A673 (cell line): ENCODE data around the gene NAV2. TPM values are rescaled to one million over a fixed set of nuclear protein-coding genes. Genes with fewer than 3 reads are reported as not detected.

Experiments
- BruUV-seq: library from RNA; stranded (reverse); fragments of 400-500 nt; replicated peaks from 2 replicates; lab custom pipeline; 2021; lab: Mats Ljungman, UMichigan
- CTCF ChIA-PET: fragments of 300-600 bp; sonication (Branson Sonifier 250); formaldehyde crosslinking; loops from one replicate; lab custom pipeline; 2022; ENCODE audit warnings: antibody characterized with exemption; lab: Charles Lee
- POLR2A ChIA-PET: fragments of 300-600 bp; sonication (Branson Sonifier 250); formaldehyde crosslinking; loops from one replicate; lab custom pipeline; 2022; ENCODE audit warnings: antibody characterized with exemption; ENCODE audit not compliant: low non-redundant PET; lab: Charles Lee
- DNase-seq: peaks from one replicate; pipeline ENCODE4 v3.0.0-alpha.2; 2015; ENCODE audit warnings: low spot score
- H3K27ac ChIP-seq: fragments of 200-600 bp; sonication (generic); 2 replicates; pipeline ENCODE4 v1.5.1; 2016; ENCODE audit warnings: mixed run types, low read depth, mild to moderate bottlenecking, mixed read lengths, antibody characterized with exemption, low read length; ENCODE audit not compliant: poor library complexity, severe bottlenecking
- H3K27me3 ChIP-seq: fragments of 200-600 bp; sonication (generic); replicated peaks from 2 replicates; pipeline ENCODE4 v1.6.1; 2017; ENCODE audit warnings: mixed run types, low read depth, mild to moderate bottlenecking, mixed read lengths, antibody characterized with exemption, low read length; ENCODE audit not compliant: insufficient read depth, poor library complexity
- H3K36me3 ChIP-seq: fragments of 200-600 bp; sonication (generic); 2 replicates; pipeline ENCODE4 v1.6.1; 2016; ENCODE audit warnings: mixed run types, mild to moderate bottlenecking, mixed read lengths, antibody characterized with exemption, low read length; ENCODE audit not compliant: insufficient read depth, poor library complexity, severe bottlenecking
- H3K4me1 ChIP-seq: fragments of 200-600 bp; sonication (generic); 2 replicates; pipeline ENCODE4 v1.6.1; 2017; ENCODE audit warnings: mixed run types, mild to moderate bottlenecking, mixed read lengths, antibody characterized with exemption, low read length; ENCODE audit not compliant: insufficient read depth, poor library complexity, severe bottlenecking
- H3K4me3 ChIP-seq: fragments of 200-600 bp; sonication (generic); 2 replicates; pipeline ENCODE4 v1.5.1; 2016; ENCODE audit warnings: low read depth, mixed run types, mild to moderate bottlenecking, mixed read lengths, low read length; ENCODE audit not compliant: poor library complexity, severe bottlenecking
- H3K9me3 ChIP-seq: fragments of 200-600 bp; sonication (generic); 2 replicates; pipeline ENCODE4 v1.6.1; 2016; ENCODE audit warnings: mixed run types, low read depth, mild to moderate bottlenecking, mixed read lengths, antibody characterized with exemption, low read length; ENCODE audit not compliant: poor library complexity, severe bottlenecking
- CTCF ChIP-seq: fragments of 300-800, 200-600 bp; sonication (generic); conservative IDR thresholded peaks from 2 replicates; pipeline ENCODE4 v1.5.1; 2017; ENCODE audit warnings: low read depth, mild to moderate bottlenecking, antibody characterized with exemption, low read length, moderate library complexity, mixed read lengths
- EZH2 ChIP-seq: fragments of 200-600 bp; sonication (generic); IDR thresholded peaks from 2 replicates; pipeline ENCODE4 v1.6.1; 2017; ENCODE audit warnings: borderline replicate concordance, low read depth, mild to moderate bottlenecking, mixed read lengths, antibody characterized with exemption, low read length; ENCODE audit not compliant: poor library complexity, severe bottlenecking
- intact Hi-C: fragments of 100-400 bp; cut with micrococcal nuclease; formaldehyde crosslinking; loops from one replicate; pipeline ENCODE4 v1.10.0; 2022; ENCODE audit not compliant: unreplicated experiment
- total RNA-seq: library from RNA; stranded (reverse); gene quantifications from 2 replicates; pipeline ENCODE4 v1.2.3, GENCODE V29; 2021

The NAV2 gene
- total RNA-seq, 1 experiment from 2014 or later, result not detected

- H3K27me3 ChIP-seq, result no peaks in the 10 kb centered on the region
- POLR2A ChIA-PET, result no interaction called here
- CTCF ChIA-PET, result no interaction called here
Measured at GRCh38 chr11:20088397-20089225, 376.0 kb downstream of the NAV2 start.

GRCh38 chr11:20089367-20089766 lies 376.7 kb downstream of the NAV2 start:
- Histone ChIP-seq H3K36me3 (no peaks in the 10 kb centered on the region), H3K9me3 (no peaks in the 10 kb centered on the region), H3K27ac (no peak overlapping the region), H3K4me1 (no peaks in the 10 kb centered on the region), H3K4me3 (no peak overlapping the region), H3K27me3 (no peaks in the 10 kb centered on the region)
- ChIA-PET CTCF (no interaction called here), POLR2A (no interaction called here)
- intact Hi-C loops, result no loop called here
- BruUV-seq, result no TSS peak
- TF ChIP-seq CTCF (no peak), EZH2 (no peak)
- no peak for DNase-seq

More at GRCh38 chr11:20088397-20089225, 376.0 kb downstream of the NAV2 start:
- no peak overlapping the region for H3K27ac ChIP-seq
- H3K36me3 ChIP-seq, result no peaks in the 10 kb centered on the region
- TF ChIP-seq CTCF, result no peak
- TF ChIP-seq EZH2, result no peak
- no peaks in the 10 kb centered on the region for H3K9me3 ChIP-seq
- intact Hi-C loops, result no loop called here
- H3K4me1 ChIP-seq, result no peaks in the 10 kb centered on the region
- no peak overlapping the region for H3K4me3 ChIP-seq
- DNase-seq, result no peak
- no TSS peak for BruUV-seq

GRCh38 chr11:20089796-20090653 lies 377.4 kb downstream of the NAV2 start:
- no peak for TF ChIP-seq EZH2
- TF ChIP-seq CTCF, result no peak
- H3K27me3 ChIP-seq, result no peaks in the 10 kb centered on the region
- H3K27ac ChIP-seq, result no peak overlapping the region
- intact Hi-C loops, result no loop called here
- POLR2A ChIA-PET, result no interaction called here
- no peak for DNase-seq
- no peak overlapping the region for H3K4me3 ChIP-seq
- CTCF ChIA-PET, result no interaction called here
- H3K36me3 ChIP-seq, result no peaks in the 10 kb centered on the region
- BruUV-seq, result no TSS peak
- H3K9me3 ChIP-seq, result no peaks in the 10 kb centered on the region
- no peaks in the 10 kb centered on the region for H3K4me1 ChIP-seq
